Measurements from ENCODE around the gene GUCY1B1.

GUCY1B1 gene

GRCh38 chr4:155758481-155759371, at the start of gene GUCY1B1:
GUCY1B1 (plus strand) TSS chr4:155759021; CDS start chr4:155759141, 120 bp downstream.
- DNase-seq (ENCODE audit: low read depth), result peak; percentile 59

GRCh38 chr4:155709918-155710317, 48.9 kb upstream of the GUCY1B1 start:
- no peak for DNase-seq (ENCODE audit: low read depth)

- no peak for DNase-seq (ENCODE audit: low read depth)
Observed at GRCh38 chr4:155711556-155711955, 47.3 kb upstream of the GUCY1B1 start.

GRCh38 chr4:155712846-155713245, 46.0 kb upstream of the GUCY1B1 start:
- no peak for DNase-seq (ENCODE audit: low read depth)

- no peak for DNase-seq (ENCODE audit: low read depth)
Observed at GRCh38 chr4:155713911-155714310, 44.9 kb upstream of the GUCY1B1 start.

- DNase-seq (ENCODE audit: low read depth), result no peak
Observed at GRCh38 chr4:155722336-155722735, 36.5 kb upstream of the GUCY1B1 start.

GRCh38 chr4:155722816-155723499, 35.9 kb upstream of the GUCY1B1 start:
- DNase-seq (ENCODE audit: low read depth), result no peak

GRCh38 chr4:155724731-155725130, 34.1 kb upstream of the GUCY1B1 start:
- DNase-seq (ENCODE audit: low read depth), result no peak

GRCh38 chr4:155734065-155734464, 24.8 kb upstream of the GUCY1B1 start:
- DNase-seq (ENCODE audit: low read depth), result no peak

- no peak for DNase-seq (ENCODE audit: low read depth)
Observed at GRCh38 chr4:155734951-155735350, 23.9 kb upstream of the GUCY1B1 start.

GRCh38 chr4:155735496-155735895, 23.3 kb upstream of the GUCY1B1 start:
- no peak for DNase-seq (ENCODE audit: low read depth)

- no peak for DNase-seq (ENCODE audit: low read depth)
Observed at GRCh38 chr4:155738548-155738947, 20.3 kb upstream of the GUCY1B1 start.

GRCh38 chr4:155741546-155741945, 17.3 kb upstream of the GUCY1B1 start:
- no peak for DNase-seq (ENCODE audit: low read depth)

GRCh38 chr4:155742310-155743015, 16.4 kb upstream of the GUCY1B1 start:
- DNase-seq (ENCODE audit: low read depth), result no peak

- DNase-seq (ENCODE audit: low read depth), result no peak
Observed at GRCh38 chr4:155745984-155746383, 12.8 kb upstream of the GUCY1B1 start.

- DNase-seq (ENCODE audit: low read depth), result no peak
Observed at GRCh38 chr4:155748039-155748438, 10.8 kb upstream of the GUCY1B1 start.

- no peak for DNase-seq (ENCODE audit: low read depth)
Observed at GRCh38 chr4:155749041-155749440, 9.8 kb upstream of the GUCY1B1 start.

GRCh38 chr4:155751569-155751968, 7.3 kb upstream of the GUCY1B1 start:
- DNase-seq (ENCODE audit: low read depth), result no peak

- no peak for DNase-seq (ENCODE audit: low read depth)
Observed at GRCh38 chr4:155757745-155758265, 1.0 kb upstream of the GUCY1B1 start.

GRCh38 chr4:155759372-155760252, 791 bp downstream of the GUCY1B1 start:
- DNase-seq (ENCODE audit: low read depth), result no peak

GRCh38 chr4:155761047-155761446, 2.2 kb downstream of the GUCY1B1 start:
- no peak for DNase-seq (ENCODE audit: low read depth)
